Activated CD8-positive, alpha-beta memory T cell treated with anti-CD3 and anti-CD28 coated beads, Interleukin-2, amount 50 U/mL, for 24 hours (primary cell): ENCODE results near the gene IHH.

Experiments
- DNase-seq: peaks from one replicate; pipeline ENCODE4 v3.0.0-alpha.2; 2020; ENCODE audit errors: extremely low read depth

Gene IHH

DNA sequence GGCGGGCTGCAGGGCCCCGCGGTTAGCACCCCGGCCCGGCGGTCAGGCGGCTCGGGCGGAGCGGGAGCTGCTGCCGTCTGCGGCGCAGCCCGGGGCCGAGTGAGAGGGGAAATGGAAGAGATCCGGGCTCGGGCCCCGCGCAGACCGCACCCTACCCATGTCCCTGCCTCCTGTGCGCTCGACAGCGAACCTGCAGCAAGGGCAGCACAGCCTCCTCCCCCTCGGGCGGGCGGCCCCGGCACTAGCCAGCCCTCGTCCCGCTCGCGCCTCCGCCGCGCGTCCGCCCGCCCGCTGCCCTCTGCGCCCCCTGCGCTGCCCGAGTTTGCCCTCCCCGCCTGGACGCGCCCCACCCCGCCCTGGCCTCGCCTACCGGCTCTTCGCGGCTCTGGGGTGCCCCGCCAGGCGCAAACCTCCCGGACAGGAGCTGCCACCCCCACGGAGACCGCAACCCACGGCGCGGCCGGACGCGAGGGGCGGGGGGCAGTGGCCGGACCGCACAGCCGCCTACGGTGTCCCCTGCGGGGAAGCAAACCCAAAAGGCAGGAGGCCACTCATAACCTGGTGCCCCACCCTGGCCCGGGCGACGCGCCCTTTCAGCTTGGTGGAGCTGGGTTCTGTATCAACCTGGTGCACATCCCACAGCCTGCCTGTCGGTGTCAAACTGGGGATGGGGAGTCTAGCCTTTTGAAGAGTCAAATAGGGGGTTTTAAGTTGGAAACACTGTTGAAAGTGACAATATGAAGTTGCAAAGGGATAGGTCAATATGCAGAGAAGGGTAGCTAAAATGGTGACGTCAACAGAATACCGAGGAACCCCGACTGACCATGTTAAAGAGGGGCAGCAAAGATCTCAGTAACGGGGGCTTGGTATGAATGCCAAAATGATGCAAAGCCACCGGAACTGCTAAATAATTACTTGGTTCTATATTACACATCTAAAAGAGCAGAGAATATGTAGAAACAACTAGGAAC lies at the start of gene IHH:
Gene IHH, minus strand, starts transcription at position 101 of the 971 bp plus-strand sequence. CDS start 454 bp downstream, outside the sequence.
- DNase-seq = no peak

DNA sequence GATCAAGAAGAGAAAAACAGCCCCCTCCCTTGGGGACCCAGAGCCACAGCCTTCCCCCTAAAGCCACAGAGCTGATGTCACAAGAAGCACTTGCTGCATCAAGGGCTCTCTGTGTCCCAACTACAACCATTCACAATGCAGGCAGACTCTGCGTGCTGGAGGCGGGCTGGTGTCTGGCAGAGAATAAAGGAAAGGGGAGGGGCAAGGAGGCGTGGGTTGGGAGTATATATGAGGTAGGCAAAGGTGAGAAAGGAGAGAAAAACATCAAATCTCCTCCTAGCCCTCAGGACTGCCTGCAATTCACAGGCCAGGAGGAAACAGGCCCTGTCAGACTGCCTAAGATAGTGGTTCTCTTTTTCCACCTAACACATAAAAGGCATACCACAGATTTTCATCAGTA lies 48.8 kb upstream of the IHH start:
- DNase-seq = peak; percentile 2

DNA sequence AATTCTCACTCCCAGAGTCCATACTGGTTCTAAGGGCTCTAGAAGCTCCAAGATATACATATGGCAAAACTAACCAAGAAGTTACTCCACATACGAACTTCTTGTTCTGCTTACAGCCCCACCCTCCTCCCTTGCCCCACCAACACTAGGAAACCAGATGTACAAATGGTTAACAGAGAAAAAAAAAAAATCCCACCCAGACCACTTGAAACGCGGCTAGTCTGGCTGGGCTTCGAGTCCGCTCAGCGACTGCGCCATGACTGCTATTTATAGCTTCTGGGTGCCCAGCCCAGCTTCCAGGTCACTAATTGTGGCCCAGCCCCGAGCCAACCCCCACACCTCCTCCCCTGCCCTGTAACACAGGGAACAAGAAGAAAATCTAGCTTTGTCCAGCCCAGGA lies 47.0 kb upstream of the IHH start:
- DNase-seq = no peak

DNA sequence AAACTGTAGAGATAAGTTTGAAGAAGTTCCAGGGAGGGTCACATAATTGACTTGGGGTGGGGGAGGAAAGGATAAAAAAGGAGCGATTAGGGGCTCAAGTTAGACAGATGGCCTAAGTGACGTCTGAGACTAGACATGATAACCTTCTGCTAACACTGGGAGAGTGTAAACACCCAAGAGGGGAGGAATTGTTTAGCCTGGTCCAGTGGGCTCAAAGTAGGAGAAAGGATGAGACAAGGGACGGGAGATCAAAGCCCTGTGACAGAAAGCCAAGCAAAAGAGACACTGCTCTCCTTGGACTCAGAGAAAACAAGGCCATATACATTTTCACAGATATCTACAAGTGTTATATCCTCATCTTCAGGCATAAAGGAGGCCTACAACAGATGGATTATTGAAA lies 45.5 kb upstream of the IHH start:
- no peak for DNase-seq

DNA sequence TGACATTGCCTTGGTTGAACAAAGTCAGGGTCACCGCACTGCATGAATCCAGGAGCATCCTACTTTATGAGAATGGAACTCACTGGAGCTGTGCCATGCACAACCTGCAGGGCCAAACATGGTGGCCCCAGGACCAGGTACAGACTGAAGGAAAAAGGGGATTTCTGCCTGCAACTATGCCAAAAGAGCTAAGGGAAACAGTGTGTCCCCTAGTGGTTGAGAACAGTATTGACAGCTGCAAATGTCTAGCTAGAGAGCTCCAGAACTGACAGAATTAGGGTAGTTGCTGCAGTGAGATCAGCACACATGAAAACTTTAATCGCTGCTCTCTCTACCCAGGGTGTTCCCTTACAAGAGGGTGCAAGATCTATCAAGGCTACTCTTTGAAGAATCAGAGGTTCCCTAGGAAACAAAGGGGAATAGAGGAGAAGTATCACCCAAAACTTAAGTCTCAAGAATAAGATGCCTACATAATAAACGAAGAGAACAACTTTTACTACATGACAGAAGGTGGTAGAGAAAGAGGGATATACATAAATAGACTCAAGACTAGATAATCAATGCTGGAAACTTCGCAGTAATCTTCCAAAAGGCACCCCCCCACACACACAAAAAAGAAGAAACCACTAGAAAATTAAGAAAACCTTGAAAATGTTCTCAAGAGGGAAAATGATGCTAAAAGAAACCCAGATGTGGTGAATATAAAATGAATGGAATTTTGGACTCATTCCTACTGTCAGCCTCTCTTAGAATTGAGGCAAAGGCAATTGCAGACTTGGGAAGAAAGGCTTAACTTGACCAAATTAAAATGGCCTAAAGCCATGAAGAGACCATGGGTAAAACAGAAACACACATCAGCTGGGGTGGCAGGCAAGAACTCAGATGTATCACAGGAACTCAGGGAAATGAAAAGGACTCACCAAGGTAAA lies 43.6 kb upstream of the IHH start:
- no peak for DNase-seq

DNA sequence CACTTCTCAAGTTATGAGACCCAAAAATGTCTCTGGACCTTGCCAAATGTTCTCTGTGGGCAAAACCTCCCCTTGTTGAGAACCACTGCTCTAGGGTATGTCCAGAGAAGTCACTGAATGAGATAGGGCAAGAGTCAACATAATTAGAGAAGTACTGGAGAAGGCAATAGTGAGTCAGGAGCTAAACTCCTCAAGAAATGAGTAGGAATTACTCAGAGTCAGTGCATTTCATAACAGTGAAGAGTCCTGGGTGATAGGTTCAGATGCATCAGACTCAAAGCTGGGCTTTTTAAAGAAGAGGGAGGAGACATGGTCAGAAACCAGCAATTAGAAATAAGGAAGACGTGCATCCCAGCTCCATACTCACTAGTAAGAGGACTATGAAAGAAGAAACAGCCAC lies 38.6 kb upstream of the IHH start:
- no peak for DNase-seq

DNA sequence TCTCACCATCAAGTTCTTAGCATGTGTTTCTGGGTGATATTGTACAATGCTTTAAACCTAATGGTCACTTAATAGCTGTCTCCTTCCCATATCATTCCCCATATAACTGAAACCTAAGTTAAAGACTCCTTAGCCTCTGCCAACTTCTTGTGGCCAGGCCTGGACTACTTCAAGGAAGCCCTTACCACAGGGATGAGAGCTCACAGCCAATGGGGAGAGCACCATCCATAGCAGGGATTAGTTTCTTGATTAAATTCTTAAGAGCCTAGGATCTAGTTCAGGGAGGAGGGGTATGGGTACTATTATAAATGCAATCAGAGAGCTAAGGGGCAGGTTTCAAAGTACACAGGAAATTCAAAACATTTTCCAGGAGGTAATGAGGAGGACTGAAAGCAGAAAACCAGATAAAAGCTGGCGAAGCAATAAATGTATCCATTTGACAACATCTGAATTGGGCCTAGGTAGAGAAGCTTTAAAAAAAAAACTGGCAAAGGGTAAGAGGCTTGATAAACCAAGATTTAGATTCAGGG lies 34.8 kb upstream of the IHH start:
- no peak for DNase-seq

DNA sequence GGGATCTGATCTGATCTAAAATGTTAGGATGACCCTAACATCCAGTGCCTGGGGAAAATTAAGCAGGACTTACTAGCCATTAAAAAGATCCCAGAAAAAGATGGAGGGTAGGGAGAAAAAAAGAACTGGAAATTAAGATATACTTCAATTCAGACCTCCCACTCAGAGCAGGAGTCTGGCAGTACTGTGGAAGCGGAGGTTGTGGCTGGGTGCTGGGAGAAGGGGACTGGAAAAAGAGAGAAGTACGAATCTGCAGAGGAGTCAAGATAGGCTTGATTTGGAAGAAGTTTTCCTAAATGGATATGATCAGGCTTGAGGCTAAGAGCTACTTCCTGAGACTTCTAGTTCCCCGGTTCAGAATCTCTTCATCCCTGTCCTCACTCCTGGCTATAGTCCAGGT lies 33.5 kb upstream of the IHH start:
- DNase-seq = no peak

DNA sequence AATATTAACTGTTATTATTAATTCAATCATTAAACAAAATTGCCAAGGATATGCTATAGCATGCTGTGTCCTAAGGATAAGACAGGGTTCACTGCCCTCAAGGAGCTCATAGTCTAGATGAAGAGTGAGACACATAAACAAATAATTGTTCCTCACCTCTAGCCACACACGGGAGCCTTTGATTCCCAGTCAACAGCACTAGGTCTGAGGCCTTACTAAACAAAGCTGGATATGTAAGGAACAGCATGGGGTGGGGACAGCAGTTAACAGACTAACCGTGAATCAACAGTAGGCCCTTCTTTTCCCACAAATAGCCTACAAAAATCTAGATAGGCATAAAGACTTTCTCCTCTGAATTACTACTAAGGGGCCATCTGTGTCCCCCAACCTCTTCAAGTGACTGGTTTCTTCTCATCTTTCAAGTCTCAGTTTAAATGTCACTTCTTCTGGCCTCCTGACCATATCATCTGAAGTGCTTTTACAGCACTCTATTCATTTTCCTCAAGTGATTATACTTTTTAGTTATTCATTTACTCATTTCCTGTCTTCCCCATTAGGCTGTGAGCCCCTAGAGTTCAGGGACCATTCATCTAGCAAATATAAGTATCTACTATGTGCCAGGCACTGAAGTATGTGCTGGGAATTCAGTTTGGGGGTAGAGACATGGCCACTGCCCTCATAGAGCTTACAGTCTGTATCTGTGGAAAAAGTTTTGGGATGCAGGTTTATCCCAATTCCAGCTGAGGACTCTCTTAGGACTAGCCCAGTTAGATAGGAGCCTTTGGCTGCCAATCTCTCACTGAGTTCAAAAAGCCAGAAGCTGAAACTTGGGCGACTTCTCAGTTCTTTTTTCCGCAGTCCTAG lies 29.9 kb upstream of the IHH start:
- no peak for DNase-seq

DNA sequence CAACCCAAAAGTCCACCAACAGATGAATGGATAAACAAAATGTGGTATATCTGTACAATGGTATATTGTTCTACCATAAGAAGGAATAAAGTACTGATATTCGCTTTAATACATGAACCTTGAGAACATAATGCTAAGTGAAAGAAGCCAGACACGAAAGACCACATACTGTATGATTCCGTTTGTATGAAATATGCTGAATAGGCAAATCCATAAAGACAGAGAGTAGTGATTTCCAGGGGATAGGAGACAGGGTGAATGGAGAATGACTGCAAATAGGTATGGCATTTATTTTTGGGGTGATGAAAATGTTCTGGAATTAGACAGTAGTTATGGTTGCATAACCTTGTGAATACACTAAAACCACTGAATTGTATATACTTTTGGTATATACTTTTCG lies 28.6 kb upstream of the IHH start:
- DNase-seq = no peak

DNA sequence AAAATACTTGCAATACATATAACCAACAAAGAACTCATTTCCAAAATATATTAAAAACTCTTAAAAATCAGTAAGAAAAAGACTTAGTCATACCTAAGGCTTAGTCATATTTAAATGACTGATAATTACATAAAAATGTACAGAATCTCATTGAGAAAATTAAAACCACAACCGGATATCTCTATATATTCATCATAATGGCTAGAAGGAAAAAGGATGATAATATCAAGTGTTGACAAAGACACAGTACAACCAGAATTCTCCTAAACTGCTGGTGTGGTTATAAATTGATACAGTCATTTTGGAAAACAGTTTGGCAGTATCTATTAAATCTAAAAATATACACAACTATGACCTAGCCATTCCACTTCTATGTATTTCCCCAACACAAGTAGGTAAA lies 27.1 kb upstream of the IHH start:
- no peak for DNase-seq

DNA sequence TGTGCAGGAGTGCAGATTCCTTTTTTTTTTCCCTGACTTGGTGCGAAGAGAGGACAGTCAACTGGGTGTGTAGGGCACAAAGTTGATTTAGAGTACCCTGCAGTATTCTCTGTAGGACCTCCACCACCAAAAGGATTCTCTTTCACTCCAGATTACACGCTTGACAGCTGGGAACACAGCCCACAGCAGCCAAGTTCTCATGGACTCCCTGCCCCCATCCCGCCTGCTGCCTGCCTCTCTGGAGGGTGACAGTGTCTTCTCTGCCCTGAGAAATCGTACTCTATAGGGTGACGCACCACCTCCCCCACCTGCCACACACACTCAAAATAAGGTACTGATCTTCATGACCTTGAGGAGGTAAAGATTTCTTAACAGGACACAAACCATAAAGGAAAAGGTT lies 26.6 kb upstream of the IHH start:
- DNase-seq = no peak

DNA sequence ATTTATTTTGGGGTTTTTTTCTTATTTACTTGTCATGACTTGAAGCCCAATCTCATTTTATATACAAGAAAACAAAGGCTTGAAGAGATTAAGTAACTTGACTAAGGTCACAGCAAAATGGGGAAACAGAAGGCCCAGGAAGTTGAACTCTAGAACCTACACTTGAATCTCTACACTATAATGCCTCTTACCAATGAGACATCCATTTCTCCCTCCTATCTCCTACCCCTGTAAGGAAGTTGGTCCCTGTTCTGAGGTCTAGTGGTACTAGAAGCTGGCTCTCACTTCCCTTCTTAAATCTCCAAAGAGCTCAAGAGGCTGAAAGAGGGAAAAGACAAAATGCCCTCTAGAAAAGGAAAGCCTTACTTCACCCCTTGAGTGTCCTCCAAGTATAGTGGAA lies 25.5 kb upstream of the IHH start:
- no peak for DNase-seq

DNA sequence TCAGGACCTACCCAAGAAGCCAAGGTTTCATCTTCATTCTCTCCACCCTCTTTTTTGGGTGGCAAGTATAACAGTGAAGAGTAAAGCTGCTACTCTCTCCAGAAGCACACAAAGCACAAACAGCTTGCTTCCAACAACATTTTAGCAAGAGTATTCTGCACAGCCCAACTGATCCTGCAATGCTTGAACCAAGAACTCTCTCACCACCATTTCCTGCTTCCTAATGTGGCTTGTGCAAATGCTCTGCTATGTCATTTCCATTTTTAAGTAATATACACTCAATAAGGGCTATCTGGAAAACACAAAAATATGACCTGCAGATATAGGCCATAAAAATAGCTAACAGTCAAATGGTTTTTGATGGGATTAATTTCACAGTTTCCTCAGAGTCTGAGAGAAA lies 24.1 kb upstream of the IHH start:
- DNase-seq = no peak

DNA sequence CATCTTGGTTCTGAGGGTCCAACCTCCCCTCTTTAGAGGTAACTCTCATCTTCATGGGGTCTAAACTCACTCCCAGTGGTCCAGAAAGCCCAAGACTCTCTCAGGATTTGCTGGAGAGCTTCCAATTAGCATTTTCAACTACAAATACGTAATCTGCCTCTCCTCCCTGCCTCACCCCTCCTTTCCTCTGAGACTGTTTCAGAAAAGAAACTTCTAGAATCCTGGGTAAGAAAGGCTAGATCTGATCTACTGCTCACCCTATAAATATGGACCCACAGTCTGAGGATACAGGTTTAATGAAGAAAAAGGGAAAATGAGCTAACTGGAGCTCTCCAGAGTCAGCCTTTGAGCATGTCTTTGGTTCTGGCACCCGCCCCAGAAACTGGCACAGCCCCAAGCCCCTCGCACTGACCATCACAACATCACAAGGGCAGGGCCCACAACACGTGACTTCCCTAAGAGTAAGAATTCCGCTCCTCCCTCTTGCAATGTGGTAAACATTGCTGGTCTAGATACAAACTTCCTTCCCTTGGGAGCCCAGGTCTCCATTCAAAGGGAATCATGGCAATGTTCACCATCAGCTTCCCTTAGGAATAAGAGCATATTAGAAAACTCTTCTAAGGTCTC lies 21.7 kb upstream of the IHH start:
- DNase-seq = no peak

DNA sequence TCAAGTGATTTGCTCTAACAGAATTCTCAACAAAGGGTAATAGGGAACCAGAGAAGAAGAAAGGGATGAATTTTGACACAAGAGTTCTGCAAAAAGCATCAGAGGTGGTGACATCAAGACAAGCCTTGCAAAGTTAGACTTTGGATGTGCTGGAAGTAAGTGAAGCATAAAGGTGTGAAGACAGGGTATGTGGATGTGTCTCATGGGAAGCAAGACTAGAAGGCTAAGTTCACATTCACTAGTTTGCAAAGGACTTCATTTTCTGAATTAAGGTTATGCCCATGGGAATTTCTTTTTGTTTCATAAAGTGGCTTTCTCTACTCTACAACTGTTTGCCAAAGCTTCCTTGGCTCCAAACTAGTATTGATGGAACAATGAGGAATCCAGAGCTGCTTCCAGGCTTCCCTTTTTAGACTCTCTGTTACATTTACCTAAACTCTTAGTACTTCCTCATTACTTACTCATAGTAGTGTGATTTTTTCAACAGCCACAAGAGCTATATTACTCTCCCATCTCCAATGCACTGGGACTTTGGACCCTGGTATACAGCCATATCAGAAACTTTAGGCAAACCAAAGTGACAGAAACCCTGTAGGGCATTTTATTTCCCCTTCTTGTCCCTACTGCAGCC lies 21.1 kb upstream of the IHH start:
- DNase-seq = no peak

DNA sequence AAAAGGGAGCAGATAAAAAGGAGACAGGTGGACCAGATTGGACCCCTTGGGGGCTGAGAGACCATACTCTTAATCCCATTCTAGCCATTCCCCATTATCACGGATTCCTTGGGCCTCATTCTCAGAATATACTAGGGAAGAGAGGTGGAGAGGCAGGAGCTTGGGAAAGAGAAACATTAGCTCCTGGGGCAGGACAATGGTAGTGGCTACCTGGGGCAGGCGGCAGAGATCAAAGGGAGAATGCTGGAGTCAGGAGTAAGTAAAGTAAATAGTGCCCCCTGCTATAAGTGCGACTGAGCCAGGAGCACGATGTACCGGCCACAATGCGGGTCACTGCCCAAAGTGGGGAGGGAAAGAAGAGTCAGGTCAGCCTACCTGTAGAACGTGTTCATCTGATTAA lies 20.4 kb upstream of the IHH start:
- DNase-seq = no peak

DNA sequence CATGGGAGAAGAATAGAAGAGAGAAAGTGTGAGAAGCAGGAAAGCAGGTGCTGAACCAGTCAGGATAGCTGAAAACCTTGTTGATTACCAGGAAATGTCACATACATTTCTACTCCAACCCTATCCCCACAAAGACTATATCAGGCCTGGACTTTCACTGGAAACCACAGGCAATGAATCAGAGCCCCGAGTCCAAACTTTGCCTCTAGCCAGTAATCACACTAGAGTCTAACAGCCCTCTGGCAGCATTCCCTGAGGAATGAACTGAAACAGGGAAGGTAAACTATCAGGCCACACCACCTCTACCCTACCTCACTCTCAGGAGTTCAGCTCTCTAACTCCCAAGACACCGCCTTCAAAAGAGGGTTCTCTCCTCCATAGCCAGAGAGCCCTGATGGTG lies 18.7 kb upstream of the IHH start:
- DNase-seq = no peak

DNA sequence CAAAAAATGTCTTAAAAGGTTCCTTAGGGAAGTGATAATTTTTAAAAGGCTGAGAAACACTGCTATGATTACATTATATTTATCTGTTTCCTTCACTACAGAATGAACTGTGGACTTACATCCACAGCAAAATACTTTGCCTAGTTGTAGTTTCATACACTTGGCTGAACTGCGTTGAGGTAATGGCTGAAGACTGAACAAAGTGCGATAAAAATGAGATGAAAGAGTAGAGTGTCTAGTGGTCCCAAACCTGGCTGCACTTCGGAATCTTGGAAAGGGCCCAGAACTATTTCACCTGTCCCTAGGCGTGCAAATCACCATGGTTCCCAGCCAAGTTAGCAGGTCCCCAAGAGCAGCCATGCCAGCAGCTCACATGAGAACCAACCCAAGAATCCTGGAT lies 18.2 kb upstream of the IHH start:
- no peak for DNase-seq

DNA sequence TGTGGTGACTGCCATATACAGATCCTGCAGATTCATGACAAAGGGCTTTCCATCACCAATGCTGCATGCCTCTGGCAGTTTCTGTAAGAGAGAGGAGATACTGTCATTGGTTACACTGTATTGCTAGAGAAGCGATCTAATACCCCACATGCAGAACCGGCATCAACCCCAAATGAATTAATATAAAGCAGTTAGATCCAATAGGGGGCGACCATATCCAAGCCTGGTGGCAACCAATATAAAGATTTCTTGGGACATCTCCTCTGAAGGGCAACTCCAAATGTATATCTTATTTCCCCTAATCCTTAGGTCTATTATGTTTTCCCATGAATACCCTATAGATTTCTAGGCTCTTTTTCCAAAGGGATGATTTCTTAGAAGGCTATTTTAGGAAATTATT lies 17.4 kb upstream of the IHH start:
- DNase-seq = no peak

DNA sequence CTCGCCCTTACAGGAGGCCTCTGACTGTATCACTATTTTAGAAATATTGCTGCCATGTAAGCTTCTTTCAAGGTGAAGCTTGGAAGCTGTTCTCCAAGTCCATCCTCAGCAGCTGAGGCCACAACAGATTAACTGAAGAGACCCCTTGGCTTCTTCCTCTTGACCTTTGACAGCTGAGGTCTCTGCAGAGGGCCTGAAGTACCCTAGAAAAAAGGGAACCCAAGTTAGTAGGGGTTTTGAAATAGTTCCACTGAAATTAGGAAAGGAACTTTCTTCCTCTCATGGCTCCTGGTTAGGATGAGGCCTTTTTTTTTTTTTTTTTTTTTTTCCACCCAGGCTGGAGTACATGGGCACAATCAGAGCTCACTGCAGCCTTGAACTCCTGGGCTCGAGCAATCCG lies 15.5 kb upstream of the IHH start:
- no peak for DNase-seq
